Caco-2 (cell line): ENCODE measurements around the gene SIGLECL1. TPM values are rescaled to one million over a fixed set of nuclear protein-coding genes. Genes with fewer than 3 reads are reported as not detected.
A peak's percentile ranks its signal among the peaks of the same experiment; 100 is the strongest.

ENCODE experiments used
- BruUV-seq: library from RNA; stranded (reverse); fragments of 400-500 nt; replicated peaks from 2 replicates; lab custom pipeline; 2021; lab: Mats Ljungman, UMichigan
- CTCF ChIA-PET: fragments of 300-600 bp; sonication (Branson Sonifier 250); formaldehyde crosslinking; loops from one replicate; lab custom pipeline; 2022; ENCODE audit warnings: antibody characterized with exemption; lab: Charles Lee
- POLR2A ChIA-PET: fragments of 300-600 bp; sonication (Branson Sonifier 250); formaldehyde crosslinking; loops from one replicate; lab custom pipeline; 2022; ENCODE audit warnings: antibody characterized with exemption; lab: Charles Lee
- DNase-seq, 2 experiments: peaks; one replicate each; pipeline versions ENCODE4 v3.0.0 to v3.0.0-alpha.2; 2020 to 2022
- H3K27me3 ChIP-seq: replicated peaks from 2 replicates; pipeline ENCODE4 v1.6.0; 2011; ENCODE audit warnings: low read length; ENCODE audit not compliant: control insufficient read depth, insufficient read depth
- H3K36me3 ChIP-seq: 2 replicates; pipeline ENCODE4 v1.5.1; 2011; ENCODE audit warnings: low read length; ENCODE audit not compliant: control insufficient read depth, insufficient read depth
- H3K4me1 ChIP-seq: fragments of 250-450 bp; sonication (Bioruptor Pico); 2 replicates; pipeline ENCODE4 v1.5.1; 2020; ENCODE audit warnings: mild to moderate bottlenecking
- H3K4me3 ChIP-seq: 2 replicates; pipeline ENCODE4 v1.5.1; 2011; ENCODE audit warnings: low read depth, mild to moderate bottlenecking, control low read depth, low read length
- H3K9me3 ChIP-seq: fragments of 250-450 bp; sonication (Bioruptor Pico); 2 replicates; pipeline ENCODE4 v1.5.1; 2020; ENCODE audit warnings: mild to moderate bottlenecking, moderate library complexity
- H3K27ac Mint-ChIP-seq: one replicate; pipeline ENCODE4 v1.8.0; 2022; ENCODE audit warnings: mixed read lengths; ENCODE audit not compliant: unreplicated experiment
- H3K27me3 Mint-ChIP-seq: one replicate; pipeline ENCODE4 v1.8.0; 2022; ENCODE audit warnings: mixed read lengths; ENCODE audit not compliant: insufficient read depth, unreplicated experiment
- H3K36me3 Mint-ChIP-seq: one replicate; pipeline ENCODE4 v1.8.0; 2022; ENCODE audit warnings: mild to moderate bottlenecking, mixed read lengths; ENCODE audit not compliant: insufficient read depth, unreplicated experiment
- H3K4me1 Mint-ChIP-seq: one replicate; pipeline ENCODE4 v1.8.0; 2022; ENCODE audit warnings: low read depth, mixed read lengths; ENCODE audit not compliant: unreplicated experiment
- H3K4me3 Mint-ChIP-seq: one replicate; pipeline ENCODE4 v1.8.0; 2022; ENCODE audit warnings: mild to moderate bottlenecking, moderate library complexity, mixed read lengths; ENCODE audit not compliant: unreplicated experiment
- H3K9me3 Mint-ChIP-seq: one replicate; pipeline ENCODE4 v1.8.0; 2022; ENCODE audit warnings: mixed read lengths; ENCODE audit not compliant: unreplicated experiment
- intact Hi-C: fragments of 100-400 bp; cut with micrococcal nuclease; formaldehyde crosslinking; loops from one replicate; pipeline ENCODE4 v1.10.0; 2022; ENCODE audit not compliant: unreplicated experiment
- total RNA-seq: library from RNA; stranded (reverse); gene quantifications from 2 replicates; pipeline ENCODE4 v1.2.3, GENCODE V29; 2022
- TF ChIP-seq, protein P1 (sequence below), 2 experiments: fragments of 200-600 bp in 1 of 2; IDR thresholded peaks; 1 replicate in 1 of 2; 2 replicates in 1 of 2; pipeline versions ENCODE4 v1.5.1 to v1.8.0; 2011 to 2022; ENCODE audit warnings: antibody characterized with exemption in 1 of 2, control low read depth in 1 of 2, inconsistent platforms in 1 of 2, low read depth in 1 of 2, low read length in 1 of 2, mild to moderate bottlenecking in 1 of 2, moderate library complexity in 1 of 2; ENCODE audit not compliant: insufficient read depth in 1 of 2, severe bottlenecking in 1 of 2, unreplicated experiment in 1 of 2

SIGLECL1 gene
- total RNA-seq, 1 experiment from 2014 or later, result not detected

DNA sequence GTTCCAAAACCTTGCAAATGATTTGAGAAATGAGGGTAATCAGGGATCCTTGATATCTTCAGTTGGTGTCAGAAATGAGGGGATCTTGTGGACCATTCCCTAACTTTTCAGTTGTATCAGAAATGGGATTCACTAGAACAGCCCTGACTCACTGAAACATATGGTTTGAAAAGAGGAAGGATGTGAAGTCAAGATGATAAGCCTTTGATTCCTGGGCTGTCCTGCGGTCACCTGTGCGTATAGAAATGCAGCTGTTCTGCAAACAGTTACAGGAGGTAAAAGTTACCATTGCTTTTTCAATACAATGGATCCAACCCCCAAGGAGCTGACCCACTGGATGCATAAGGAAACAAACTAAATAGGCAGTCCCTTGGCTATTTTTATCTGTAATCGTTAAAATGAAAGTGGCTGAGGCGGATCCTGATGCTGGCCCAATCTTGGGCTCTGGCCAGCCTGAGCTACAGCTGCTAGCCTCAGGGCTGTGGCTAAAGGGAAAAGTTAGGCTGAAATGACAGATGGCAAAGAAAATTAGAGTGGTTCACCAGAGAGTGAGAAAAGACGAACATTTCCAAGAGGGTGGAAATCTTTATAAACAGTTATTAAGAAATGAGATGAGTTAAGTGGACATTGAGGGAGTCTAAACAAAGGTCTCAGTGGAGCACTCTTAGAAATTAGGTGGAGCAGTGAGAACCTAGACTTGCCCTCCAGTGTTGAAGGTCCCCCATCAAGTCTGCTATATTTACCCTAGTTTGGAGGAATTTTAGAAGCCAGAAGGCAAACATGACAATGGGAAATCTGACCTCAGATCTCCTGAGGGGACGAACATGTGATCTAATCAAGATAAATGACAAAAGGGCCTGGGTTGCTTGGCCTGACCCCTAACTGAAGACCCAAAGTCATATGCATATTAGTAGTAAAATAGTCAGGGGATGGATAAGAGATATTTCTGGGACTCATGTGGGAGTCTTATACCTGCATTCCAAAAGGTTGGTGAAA is 7.6 kb downstream of the SIGLECL1 start:
- intact Hi-C loops, result loop anchor here (1.0 kb wide), 1 partner anchor 98 kb away; no protein-coding TSS in a partner anchor
- Histone ChIP-seq H3K9me3 (peaks cover 15% of the 10 kb centered on the region), H3K27me3 (no peaks in the 10 kb centered on the region), H3K4me3 (no peak overlapping the region), H3K36me3 (no peaks in the 10 kb centered on the region), H3K4me1 (no peaks in the 10 kb centered on the region)
- BruUV-seq, result no TSS peak
- ChIA-PET POLR2A (interaction anchor here (0.6 kb wide), 1 partner anchor 99 kb away, joined by 5 read pairs; no protein-coding TSS in a partner anchor), CTCF (interaction anchor here (1.0 to 1.3 kb wide), 4 partner anchors 100 to 237 kb away, joined by 3 to 5 read pairs (median 4); no protein-coding TSS in a partner anchor)
- H3K36me3 Mint-ChIP-seq, result no peaks in the 10 kb centered on the region
- H3K9me3 Mint-ChIP-seq, result no peaks in the 10 kb centered on the region
- no peaks in the 10 kb centered on the region for H3K27me3 Mint-ChIP-seq
- no peak overlapping the region for H3K27ac Mint-ChIP-seq
- H3K4me1 Mint-ChIP-seq, result no peaks in the 10 kb centered on the region
- TF ChIP-seq, protein P1, sequence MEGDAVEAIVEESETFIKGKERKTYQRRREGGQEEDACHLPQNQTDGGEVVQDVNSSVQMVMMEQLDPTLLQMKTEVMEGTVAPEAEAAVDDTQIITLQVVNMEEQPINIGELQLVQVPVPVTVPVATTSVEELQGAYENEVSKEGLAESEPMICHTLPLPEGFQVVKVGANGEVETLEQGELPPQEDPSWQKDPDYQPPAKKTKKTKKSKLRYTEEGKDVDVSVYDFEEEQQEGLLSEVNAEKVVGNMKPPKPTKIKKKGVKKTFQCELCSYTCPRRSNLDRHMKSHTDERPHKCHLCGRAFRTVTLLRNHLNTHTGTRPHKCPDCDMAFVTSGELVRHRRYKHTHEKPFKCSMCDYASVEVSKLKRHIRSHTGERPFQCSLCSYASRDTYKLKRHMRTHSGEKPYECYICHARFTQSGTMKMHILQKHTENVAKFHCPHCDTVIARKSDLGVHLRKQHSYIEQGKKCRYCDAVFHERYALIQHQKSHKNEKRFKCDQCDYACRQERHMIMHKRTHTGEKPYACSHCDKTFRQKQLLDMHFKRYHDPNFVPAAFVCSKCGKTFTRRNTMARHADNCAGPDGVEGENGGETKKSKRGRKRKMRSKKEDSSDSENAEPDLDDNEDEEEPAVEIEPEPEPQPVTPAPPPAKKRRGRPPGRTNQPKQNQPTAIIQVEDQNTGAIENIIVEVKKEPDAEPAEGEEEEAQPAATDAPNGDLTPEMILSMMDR (IDR thresholded peaks at IDR 0.05; ENCODE audit: insufficient read depth in 1 of 2, low read depth in 1 of 2, low read length in 1 of 2, severe bottlenecking in 1 of 2, unreplicated experiment in 1 of 2), result no peak
- no peak for DNase-seq
- no peak overlapping the region for H3K4me3 Mint-ChIP-seq

DNA sequence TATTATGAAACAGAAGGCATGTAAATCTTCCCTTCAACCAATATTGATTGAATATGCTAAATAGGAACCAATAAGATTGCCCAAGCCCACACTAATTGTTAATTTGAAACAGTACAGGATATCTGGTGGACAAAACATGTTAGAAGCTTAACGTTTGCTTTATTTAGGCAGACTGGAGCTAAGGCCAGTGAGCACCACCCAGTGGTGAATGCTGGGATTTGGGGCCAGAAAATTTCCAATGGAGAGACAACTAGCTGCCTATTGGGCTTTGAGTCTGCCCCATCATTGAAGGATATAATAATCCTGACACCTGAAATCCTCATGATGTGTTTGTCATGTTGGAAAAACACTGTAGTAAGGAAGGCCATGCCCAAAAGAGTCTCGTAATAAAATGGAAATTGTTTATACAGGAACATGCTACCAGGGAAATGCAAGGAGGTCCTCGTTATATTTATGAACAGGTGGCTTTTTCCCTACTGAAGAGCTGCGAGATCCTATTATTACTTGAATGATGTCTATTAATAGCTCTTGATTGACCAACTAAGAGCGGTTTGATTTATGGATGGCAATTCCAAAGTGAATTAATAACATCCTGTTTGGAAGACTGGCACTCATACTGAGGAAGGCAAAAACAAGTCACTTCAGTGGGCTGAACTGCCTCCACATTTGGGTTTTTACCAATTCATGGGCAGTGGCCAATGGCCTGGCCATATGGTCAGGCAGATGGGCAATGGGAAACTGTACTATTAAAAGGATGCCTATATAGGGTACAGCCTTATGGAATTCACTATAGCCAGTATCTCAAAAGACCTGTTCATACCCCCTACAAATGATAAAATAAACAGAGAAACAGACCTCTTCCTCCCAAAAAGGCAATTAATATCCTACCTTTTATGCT is 8.7 kb downstream of the SIGLECL1 start:
- ChIA-PET POLR2A (interaction anchor here (0.6 kb wide), 1 partner anchor 100 kb away, joined by 5 read pairs; no protein-coding TSS in a partner anchor), CTCF (interaction anchor here (1.0 to 1.3 kb wide), 4 partner anchors 102 to 239 kb away, joined by 3 to 5 read pairs (median 4); no protein-coding TSS in a partner anchor)
- peak in 1 of 2 experiments; percentile 57 for DNase-seq
- no peaks in the 10 kb centered on the region for H3K36me3 ChIP-seq
- intact Hi-C loops, result loop anchor here (1.0 kb wide), 1 partner anchor 99 kb away; no protein-coding TSS in a partner anchor
- H3K36me3 Mint-ChIP-seq, result no peaks in the 10 kb centered on the region
- no peak overlapping the region for H3K4me3 Mint-ChIP-seq
- no TSS peak for BruUV-seq
- no peaks in the 10 kb centered on the region for H3K27me3 ChIP-seq
- H3K4me1 Mint-ChIP-seq, result no peaks in the 10 kb centered on the region
- TF ChIP-seq, protein P1 (IDR thresholded peaks at IDR 0.05; ENCODE audit: insufficient read depth in 1 of 2, low read depth in 1 of 2, low read length in 1 of 2, severe bottlenecking in 1 of 2, unreplicated experiment in 1 of 2), result peak; percentile 67 to 83
- H3K9me3 ChIP-seq, result peaks cover 15% of the 10 kb centered on the region
- peaks cover 4% of the 10 kb centered on the region for H3K27me3 Mint-ChIP-seq
- H3K4me1 ChIP-seq, result no peaks in the 10 kb centered on the region
- no peak overlapping the region for H3K27ac Mint-ChIP-seq
- H3K4me3 ChIP-seq, result no peak overlapping the region
- H3K9me3 Mint-ChIP-seq, result no peaks in the 10 kb centered on the region
